Measurements from ENCODE around the gene ZNF775.

The ZNF775 gene

DNA sequence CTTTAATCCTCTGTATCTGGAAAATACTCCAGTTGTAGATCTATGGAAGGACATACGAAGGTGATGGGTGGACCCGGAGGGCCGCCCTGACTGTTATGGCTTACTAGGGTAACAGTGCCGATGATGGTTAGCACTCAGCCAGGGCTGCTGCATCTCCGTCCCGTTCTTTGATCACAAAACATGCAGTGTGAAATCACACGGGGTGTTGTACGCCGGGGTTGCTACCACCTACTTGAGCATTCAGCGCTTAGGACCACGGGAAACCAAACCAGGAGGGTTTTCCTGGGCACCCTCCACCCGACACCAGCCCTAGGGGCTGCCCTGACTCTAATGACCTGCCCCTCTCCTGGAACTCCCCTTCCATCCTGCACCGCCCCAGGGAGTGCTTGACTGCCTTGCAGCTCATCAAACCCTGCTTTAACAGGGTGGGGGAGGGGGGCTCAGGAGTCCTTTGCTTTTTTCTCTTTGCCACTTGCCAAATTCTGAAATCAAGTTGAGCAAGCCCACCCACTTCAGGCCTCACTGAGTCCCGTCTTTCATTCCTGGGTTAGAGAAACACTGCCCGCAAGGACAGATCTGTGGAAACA is 20.4 kb downstream of the ZNF775 start:
- in situ Hi-C loops (cut with MboI; ENCODE audit: low sequenced_read_pairs) = no loop called here

DNA sequence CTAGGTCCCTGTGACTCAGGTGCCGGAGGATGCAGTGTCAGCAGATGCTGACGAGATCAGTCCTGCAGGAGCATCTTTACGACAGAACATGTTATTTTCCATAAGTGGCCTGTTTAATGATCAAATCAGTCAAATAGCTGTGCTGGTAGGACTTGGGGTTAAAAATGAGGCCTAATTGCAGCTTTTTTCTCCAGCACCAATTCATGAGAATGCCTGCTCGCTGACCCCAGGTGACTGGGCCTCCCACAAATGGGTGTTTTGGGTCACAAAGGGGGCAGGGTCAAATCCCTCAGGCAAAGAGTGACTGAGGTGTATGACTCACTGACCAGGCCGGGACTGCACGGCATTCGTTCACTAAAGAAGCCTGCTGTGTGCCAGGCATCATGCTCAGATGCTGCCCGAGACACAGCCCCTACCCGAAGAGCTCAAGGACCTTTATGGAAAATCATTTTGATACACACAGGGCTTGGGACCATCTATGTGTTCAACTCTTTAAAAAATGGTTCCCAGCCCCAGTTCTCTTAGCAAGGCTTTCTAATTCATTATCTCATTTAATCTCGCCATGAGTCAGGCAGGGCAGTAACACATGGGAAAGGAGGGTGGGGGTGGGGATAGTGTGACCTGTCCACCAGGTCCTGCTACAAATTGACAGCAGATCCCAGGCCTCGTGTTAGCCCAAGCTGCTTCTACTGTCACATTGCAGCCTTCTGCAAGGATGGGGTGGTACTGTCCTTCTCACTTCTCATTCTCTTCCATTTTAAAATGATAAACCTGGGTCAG is 21.1 kb downstream of the ZNF775 start:
- in situ Hi-C loops (cut with MboI; ENCODE audit: low sequenced_read_pairs) = no loop called here

DNA sequence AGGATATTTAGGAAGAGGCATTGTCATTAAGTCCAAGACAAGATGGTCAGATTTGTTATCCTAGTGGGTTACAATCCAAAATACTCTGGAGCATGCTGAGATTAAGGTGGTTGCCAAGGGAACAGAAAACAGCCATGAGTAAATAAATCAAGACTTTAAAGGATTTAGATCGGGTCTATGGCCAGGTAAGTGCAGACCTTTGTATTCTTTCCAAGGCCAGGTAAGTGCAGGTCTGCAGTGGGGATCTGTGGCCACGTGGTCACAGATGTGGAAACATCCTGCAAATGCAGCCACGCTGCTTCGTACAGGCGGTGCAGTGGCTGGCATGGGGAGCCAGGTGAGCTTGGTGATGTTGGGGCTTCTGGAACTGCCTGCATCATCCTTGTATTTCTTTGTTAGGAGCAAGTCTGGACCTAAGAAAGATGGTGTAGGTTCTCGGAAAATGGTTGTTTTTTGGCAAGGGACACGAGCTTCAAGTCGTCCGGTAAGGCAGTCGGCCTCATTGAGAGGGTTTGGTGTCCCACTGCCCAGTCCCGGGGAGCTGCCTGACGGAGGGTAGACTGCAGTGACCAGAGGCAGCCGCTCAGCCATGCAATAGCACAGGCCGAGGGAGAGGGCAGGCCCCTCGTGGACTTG is 21.8 kb downstream of the ZNF775 start:
- in situ Hi-C loops (cut with MboI; ENCODE audit: low sequenced_read_pairs) = no loop called here

DNA sequence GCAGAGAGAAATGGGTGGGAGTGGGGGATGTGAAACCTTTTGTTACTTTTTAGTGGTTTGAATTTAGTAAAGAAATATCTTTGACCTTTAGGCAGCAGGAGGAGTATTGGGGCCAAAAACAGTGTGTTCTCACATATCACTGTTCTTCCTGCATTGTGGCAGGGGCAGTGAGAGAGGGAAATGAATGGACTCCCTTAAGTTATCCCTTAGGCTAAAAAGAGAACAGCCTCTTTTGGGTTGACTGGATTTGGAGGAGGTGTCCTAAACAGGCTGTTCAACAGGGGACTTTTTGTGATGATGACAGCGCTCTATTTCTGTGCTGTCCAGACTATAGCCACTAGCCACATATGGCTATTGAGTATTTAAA is 22.3 kb downstream of the ZNF775 start:
- in situ Hi-C loops (cut with MboI; ENCODE audit: low sequenced_read_pairs) = no loop called here

DNA sequence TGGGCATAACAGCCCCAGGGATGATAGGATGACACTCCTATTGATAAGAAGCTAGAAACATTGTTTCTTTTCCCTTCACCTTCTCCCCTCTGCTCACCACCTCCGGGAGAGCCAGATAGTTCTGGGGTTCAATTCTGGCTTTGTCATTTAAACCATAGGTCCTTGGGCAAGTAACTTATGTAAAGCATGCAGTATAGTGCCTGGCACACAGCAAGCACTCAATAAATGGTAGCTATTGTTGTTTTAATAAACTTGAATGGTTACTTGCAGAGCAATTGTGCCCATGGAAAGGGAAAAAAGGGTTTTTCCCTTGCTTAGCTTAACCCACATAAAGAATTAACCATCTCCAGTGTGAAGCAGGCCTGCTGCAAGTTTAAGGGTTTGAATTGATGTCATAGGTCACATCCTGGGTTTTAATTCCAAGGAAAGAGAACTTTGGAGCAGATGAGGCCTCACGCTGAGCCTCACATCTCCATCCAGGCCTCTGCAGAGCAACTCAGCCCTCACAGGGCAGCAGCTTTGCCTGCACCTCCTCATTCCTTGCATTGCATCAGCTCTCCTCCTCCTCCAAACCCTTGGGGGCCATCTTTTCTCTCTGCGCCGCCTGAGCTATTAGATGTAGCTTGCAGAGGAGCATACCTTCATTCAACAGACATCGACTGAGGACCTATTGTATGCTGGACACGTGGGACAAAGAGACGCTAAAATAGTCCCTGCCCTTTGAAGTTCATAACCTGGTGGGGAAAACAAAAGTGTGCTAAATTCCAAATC is 22.9 kb downstream of the ZNF775 start:
- in situ Hi-C loops (cut with MboI; ENCODE audit: low sequenced_read_pairs) = no loop called here

DNA sequence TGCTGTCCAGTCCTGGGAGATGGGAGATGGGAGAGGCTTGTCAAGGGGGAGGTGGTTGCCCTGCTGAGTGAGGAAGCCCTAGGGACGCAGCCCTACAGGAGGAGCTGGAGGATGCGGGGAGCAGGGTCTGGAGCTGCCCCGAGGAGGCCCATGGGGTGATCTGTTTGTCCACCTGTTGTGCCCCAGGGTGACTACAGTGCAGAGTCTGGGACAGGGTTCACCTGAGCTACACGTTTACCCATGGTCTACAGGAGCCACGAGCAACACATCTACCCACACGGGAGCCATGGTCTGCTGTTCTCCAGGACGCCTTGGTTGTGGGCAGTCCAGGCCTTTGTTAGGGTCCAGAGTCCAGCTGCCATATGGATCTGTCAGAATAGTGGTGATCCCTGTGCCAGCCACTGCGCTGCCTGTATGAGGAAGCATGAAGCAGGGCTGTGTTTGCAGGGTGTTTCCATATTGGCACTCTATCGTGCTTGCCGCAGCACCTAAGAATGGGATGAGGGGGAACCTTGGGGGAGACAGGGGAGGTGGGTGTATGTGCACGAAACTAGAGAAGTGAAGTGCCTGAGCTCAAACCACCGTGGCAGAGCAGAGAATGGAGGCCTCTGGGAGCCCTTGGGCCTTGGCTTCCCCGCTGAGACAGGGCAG is 23.7 kb downstream of the ZNF775 start:
- in situ Hi-C loops (cut with MboI; ENCODE audit: low sequenced_read_pairs) = no loop called here

DNA sequence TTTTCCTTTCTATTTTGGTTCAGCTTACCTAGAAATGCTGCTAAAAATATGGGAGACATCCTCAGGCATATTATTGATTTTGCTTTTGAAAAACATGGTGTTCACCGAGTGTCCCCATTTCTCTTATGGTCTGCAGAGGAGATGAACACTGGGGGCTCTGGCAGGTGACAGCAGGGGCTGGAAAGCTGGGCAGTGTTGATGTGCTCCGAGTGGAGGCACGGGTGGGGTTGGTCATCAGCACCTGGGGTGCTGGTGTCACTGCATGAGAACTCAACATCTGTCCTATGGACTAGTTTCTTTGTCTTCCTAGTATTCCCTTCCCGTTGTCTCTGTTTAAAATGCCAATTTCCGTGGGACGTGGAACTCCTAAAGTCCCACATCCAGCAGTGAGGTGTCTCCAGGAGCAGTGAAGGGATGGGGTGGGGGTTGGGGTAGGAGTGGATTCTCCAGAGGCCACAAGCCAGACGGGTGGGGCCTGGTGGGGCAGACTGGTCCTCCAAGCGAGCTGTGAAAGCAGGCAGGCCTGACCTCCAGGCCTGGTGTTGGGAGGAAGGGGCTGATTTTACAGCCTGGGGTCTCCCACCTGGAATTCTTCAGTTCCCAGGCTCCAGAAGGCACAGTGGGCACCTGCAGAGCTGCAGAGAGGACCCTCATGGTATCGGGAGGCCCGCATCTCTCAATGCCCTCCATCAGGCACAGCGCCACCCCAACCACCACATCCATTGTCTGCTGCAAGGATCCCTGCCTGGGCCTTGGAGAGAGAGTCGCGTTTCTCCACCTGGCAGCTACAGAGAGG is 24.4 kb downstream of the ZNF775 start:
- in situ Hi-C loops (cut with MboI; ENCODE audit: low sequenced_read_pairs) = no loop called here

DNA sequence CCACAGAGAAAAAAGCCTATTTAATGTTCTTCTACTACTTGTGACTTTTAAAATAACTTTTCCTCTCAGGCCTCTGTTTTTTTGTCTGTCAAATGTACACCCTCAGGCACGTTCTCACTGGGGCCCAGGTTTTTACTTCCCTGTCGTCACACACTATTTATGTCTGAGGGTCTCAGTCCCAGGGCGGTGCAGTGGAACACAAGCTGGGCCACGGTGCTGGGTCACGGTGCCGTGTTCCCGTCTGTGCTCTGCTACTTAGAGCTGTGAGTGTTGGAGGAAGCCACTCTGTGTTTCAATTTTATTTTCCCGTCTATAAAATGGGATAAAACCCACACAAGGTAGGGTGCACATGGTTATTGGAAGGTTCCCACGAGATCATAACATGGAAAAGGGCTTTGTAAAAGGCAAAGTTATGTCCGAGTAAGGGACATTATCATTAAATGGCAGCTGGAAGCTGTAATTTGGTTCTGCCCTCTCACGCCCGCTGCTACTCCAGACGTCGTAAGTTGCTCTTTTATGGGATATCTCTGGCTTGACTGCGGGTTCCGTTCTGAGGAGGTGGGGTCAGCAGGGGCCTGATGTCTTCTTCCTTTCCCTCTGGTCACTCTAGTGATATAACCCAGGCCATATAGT is 25.2 kb downstream of the ZNF775 start:
- in situ Hi-C loops (cut with MboI; ENCODE audit: low sequenced_read_pairs) = no loop called here

DNA sequence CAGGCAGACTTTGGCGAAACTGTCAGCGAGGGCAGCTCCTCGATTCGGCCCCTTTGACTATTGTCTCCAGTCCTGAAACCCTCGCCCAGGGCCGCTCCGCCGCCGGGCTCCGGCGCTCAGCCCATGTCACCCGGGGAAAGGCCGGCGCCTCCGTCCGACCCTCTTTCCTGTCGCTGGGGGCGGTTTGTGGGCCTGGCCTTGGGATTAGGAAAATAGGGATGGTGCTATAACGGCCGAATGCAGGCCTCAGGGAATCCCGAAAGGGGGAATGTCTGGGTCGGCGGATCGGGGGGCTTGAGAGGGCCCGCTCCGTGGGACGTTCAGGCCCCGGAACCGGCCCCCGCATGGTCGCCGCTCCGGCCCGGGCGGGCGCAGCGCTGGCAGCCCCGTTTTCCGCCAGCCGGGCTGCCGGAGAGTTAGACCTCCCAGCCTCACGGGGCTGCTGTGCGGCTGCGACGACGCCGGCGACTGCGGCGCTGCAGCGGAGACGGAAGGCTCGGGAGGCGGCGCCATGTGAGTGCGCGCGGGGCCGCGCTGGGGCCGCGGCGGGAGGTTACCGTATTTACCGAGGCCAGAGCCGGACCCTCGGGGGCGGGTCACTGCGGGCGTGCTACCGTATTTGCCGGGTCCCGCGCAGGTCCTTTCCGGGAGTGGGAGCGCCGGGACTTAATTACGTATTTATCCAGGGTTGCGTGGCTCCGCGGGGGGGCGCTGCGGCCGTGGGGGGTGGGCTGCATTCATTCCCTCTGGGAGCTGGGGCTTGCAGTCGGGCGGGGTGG is 25.9 kb downstream of the ZNF775 start:
- in situ Hi-C loops (cut with MboI; ENCODE audit: low sequenced_read_pairs) = no loop called here

DNA sequence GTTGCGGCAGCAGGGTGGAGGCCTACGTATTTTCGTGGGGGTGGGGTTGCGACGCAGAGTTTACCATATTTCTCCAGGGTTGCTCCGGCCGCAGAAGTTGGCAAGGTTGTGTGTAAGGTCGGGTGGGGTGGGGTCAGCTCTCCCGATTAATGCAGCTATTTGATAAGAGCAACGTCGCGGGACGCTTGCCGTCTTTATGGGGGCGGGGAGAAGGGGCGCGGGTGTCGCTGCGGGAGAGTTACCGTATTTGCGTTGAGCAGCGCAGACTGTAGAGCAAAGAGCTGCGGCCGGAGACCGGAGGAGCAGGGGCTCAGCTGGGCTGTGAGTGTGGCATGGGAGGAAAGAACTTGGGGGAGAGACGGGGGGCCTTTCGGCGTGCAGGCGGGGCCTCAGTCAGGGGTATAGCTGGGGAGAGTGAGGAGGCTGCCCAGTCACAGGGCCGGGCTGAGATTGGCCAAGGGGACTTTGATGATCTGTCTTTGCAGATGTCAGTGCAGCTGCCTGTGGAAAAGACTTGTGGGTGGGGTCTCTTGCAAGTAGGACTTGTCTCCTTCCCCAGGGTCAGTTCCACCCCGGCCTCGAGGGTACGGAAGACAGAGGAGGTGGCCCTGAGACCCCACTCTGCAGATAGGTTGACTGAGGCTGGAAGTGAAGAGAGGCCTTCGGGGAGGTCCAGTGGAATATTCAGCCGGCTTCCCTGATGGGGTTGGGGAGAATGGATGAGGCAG is 26.6 kb downstream of the ZNF775 start:
- in situ Hi-C loops (cut with MboI; ENCODE audit: low sequenced_read_pairs) = no loop called here

DNA sequence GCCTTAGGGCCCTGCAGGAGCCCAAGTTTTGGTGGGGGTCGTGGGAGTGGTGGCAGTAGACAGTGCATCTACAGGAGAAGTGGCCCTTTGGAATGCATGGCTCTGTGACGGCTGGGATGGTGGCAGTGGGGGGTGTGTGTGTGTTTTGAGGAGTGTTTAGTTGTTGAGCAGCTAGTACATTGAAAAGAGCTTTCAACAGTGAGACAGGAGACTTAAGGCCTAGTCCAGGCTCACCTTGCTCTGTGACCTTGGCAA is 27.1 kb downstream of the ZNF775 start:
- in situ Hi-C loops (cut with MboI; ENCODE audit: low sequenced_read_pairs) = no loop called here

DNA sequence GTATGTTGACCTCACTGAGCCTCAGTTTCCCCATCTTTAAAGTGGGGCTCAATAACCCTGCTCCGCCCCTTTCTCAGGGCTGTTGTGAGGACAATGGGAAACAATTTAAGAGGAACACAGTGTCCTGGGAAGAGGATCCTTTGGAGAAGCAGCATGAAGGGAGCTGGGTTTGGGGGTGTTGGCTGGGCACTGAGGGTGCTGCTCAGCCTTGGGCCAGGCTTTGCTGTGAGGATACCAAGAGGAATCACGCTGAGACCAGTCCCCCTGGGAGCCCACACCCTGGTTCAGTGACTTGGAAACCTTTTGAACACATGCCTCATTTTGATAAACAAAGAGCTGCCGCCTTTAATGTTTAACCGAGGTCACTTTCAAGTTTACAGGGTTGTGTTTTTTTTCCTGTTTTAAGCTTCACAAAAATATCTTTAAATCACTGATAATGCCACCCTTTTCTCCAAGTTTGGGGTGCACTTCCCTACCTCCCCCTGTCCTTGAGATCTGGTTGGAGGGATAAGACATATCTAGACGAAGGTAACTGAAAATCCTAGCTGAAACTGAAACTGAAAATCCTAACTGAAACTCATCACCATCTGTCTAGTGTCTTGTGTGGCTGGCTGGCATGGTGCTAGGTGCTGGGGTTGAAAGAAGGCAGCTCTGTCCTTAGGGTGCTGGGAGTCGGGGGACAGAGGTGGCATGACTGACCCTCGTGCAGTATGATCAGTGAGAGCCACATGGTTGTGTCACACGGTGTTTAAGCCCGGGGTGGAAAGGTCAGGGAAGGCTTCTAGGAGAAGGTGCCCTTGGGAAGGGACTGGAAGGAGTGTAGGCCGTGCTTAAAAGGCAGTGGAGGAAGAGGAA is 27.7 kb downstream of the ZNF775 start:
- in situ Hi-C loops (cut with MboI; ENCODE audit: low sequenced_read_pairs) = no loop called here

DNA sequence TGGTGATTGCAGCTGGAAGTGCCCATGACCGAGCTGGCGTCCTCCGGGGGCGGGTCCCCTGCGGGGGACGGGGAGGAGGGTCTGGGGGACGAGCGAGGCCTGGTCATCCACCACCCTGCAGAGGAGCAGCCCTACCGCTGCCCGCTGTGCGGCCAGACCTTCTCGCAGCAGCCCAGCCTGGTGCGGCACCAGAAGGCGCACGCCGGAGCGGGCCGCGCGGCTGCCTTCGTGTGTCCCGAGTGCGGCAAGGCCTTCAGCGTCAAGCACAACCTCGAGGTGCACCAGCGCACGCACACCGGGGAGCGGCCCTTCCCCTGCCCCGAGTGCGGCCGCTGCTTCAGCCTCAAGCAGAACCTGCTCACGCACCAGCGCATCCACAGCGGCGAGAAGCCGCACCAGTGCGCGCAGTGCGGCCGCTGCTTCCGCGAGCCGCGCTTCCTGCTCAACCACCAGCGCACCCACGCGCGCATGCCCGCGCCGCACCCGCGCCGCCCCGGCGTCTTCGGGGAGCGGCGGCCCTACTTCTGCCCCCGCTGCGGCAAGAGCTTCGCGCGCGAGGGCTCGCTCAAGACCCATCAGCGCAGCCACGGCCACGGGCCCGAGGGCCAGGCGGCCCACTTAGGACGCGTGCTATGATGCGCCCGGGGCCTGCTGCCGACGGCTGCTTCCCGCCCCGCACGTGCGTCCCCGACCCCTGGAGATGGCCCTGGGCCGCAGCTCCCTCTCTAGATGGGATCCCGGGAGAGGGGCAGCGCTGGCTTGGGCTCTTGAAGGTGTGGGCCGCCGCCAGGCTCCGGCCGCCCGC is 28.7 kb downstream of the ZNF775 start:
- in situ Hi-C loops (cut with MboI; ENCODE audit: low sequenced_read_pairs) = no loop called here

DNA sequence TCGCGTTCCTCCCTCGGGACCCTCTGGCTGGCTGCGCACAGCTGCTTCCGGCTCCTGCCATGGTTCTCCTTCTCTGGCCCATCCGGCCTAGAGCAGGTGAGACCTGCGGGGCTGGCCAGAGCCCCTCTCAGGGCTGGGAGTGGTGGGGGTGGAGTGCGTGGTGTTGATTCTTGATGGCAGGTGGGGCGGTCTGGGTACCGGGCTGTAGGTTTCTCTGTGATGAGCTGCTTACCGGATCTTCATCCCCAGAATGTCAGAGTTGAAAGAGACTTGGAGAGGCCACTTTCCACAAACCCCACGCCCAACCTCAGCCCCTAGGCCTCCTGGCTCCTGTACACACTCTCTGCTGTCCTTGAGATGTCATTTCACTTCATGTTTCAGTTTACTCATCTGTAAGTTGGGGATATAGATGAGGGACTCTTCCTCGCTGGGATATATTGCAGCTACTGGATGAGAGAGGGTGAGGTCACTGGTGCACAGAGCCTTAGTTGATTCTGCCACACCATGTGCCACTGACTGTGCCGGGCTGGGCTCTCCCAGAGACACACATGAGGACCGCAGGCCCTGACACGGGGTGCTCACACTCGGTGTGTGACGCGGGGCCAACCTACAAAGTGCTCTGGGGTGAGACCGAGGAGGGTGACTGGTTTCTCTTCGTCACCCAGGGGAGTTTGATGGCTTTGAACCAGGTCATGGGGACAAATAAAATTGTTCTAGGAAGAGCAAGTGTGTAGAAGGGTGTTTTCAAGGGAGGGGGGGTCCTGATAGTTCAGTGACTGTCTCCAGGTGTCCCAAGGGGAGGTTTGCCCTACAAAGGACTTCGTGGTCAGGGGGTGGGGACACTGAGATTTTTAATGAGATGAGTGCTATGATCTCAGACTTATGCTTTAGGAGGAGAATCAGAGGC is 29.5 kb downstream of the ZNF775 start:
- in situ Hi-C loops (cut with MboI; ENCODE audit: low sequenced_read_pairs) = no loop called here

DNA sequence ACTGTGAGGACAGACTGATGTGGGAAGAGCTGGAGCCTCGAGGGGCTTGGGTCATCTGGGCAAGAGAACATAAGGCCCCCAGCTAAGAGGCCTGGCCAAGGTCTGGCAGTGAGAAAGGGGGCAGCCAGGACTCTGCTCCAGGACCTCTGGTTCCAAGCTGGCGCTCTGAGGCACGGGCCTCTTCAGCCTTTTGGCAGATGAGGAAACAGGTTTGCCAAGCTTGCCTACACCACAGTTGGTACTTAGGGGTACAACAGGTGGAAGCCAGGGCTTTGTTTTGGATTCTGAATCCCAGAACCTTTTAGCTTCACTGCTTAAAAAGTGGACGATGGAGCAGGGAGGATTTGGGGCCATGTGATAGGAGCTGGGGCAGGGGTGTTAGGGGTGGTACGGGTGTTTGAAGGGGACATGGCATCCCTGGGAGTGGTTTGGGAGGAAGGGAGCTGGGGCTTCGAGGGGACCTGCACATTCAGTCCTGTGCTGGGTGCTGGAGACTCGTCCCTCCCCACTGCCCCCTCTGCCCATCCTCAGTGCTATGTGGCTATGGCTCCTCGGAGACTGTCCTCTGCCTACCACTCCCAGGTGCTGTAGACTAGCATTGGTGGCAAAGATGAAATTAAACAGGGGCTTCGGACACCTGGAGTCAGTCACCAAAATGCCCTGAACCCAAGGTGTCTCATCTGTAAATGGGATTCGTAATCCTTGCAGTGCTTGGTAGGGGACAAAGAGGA is 30.3 kb downstream of the ZNF775 start:
- in situ Hi-C loops (cut with MboI; ENCODE audit: low sequenced_read_pairs) = no loop called here
